ENCODE data around the gene FBLN1. TPM values are rescaled to one million over a fixed set of nuclear protein-coding genes. Genes with fewer than 3 reads are reported as not detected.

Gene FBLN1
- polyA plus RNA-seq, 3 donors = 0.03 to 0.17 TPM; not detected in 1

DNA sequence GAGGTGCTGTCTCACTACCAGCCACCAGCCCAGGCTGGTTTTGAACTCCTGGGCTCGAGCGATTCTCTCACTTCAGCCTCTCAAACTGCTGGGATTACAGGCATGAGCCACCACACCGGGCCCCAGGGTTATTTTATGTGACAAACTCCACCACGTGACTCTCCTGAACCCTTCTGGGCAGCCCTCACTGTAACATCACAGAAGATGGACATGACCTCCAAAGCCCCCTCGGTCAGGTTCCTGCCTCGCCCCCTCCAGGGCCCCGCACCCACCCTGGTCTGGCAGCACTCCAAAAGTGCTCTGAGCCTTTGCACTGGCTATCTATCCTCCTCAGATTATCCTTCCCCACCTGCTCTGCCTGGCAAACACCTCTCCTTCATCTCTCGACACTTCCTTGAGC is 45.9 kb upstream of the FBLN1 start:
- H3K36me3 ChIP-seq (replicated peaks in 1 of 2; ENCODE audit: control insufficient read depth in 1 of 2, insufficient read depth in 2 of 2, low read length in 2 of 2) = no peaks in the 10 kb centered on the region
- WGBS (ENCODE audit: insufficient coverage) = 92% methylated on average over 7 of the region's 8 CpGs
- no peak overlapping the region for H3K27ac Mint-ChIP-seq
- H3K4me1 Mint-ChIP-seq = no peaks in the 10 kb centered on the region
- intact Hi-C loops (cut with micrococcal nuclease) = no loop called here
- DNase-seq = no peak
- no peak overlapping the region for H3K27ac ChIP-seq (ENCODE audit: low read depth in 1 of 2, low read length in 2 of 2)
- H3K36me3 Mint-ChIP-seq = no peaks in the 10 kb centered on the region
- no peaks in the 10 kb centered on the region for H3K4me1 ChIP-seq (ENCODE audit: control insufficient read depth in 1 of 2, insufficient read depth in 2 of 2, low read length in 2 of 2)
- H4K20me1 ChIP-seq (ENCODE audit: insufficient read depth, low read length) = no peaks in the 10 kb centered on the region
- no peaks in the 10 kb centered on the region for H3K27me3 ChIP-seq (ENCODE audit: control insufficient read depth in 2 of 2, insufficient read depth in 2 of 2, low read length in 2 of 2)
- no peaks in the 10 kb centered on the region for H3K9me3 Mint-ChIP-seq
- H3K9ac ChIP-seq (ENCODE audit: insufficient read depth, low read length, poor library complexity, severe bottlenecking) = no peak overlapping the region
- H3K9me3 ChIP-seq (replicated peaks in 1 of 2; ENCODE audit: control insufficient read depth in 1 of 2, insufficient read depth in 1 of 2, low read length in 2 of 2) = no peaks in the 10 kb centered on the region
- H3K4me2 ChIP-seq (replicated peaks; ENCODE audit: extremely low read depth, low read length, poor library complexity, severe bottlenecking) = no peak overlapping the region
- H3K4me3 ChIP-seq (replicated peaks in 1 of 3; ENCODE audit: low read depth in 2 of 3, low read length in 3 of 3) = no peak overlapping the region
- H2AFZ ChIP-seq (ENCODE audit: insufficient read depth, low read depth, low read length, poor library complexity, severe bottlenecking) = no peak overlapping the region
- TF ChIP-seq, protein P1, sequence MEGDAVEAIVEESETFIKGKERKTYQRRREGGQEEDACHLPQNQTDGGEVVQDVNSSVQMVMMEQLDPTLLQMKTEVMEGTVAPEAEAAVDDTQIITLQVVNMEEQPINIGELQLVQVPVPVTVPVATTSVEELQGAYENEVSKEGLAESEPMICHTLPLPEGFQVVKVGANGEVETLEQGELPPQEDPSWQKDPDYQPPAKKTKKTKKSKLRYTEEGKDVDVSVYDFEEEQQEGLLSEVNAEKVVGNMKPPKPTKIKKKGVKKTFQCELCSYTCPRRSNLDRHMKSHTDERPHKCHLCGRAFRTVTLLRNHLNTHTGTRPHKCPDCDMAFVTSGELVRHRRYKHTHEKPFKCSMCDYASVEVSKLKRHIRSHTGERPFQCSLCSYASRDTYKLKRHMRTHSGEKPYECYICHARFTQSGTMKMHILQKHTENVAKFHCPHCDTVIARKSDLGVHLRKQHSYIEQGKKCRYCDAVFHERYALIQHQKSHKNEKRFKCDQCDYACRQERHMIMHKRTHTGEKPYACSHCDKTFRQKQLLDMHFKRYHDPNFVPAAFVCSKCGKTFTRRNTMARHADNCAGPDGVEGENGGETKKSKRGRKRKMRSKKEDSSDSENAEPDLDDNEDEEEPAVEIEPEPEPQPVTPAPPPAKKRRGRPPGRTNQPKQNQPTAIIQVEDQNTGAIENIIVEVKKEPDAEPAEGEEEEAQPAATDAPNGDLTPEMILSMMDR (IDR thresholded peaks at IDR 0.05) = no peak
- H3K4me3 Mint-ChIP-seq = no peak overlapping the region
- H3K79me2 ChIP-seq (ENCODE audit: insufficient read depth, low read length) = no peaks in the 10 kb centered on the region
- H3K27me3 Mint-ChIP-seq (ENCODE audit: low read depth in 3 of 3) = peaks cover 3 to 8% (median 3%) of the 10 kb centered on the region in 3 donors

DNA sequence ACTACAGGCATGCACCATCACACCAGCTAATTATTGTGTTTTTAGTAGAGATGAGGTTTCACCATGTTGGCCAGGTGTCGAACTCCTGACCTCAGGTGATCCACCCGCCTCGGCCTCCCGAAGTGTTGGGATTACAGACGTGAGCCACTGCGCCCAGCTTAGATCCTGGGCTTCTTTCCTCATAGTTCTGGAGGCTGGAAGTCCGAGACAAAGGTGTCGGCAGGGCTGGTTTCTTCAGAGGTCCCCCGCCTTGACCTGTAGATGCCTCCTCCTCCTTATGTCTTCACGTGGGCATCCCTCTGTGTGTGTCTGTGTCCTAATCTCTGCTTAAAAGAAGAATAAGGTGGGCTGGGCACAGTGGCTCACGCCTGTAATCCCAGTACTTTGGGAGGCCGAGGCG is 44.2 kb upstream of the FBLN1 start:
- Mint-ChIP-seq H3K9me3 (no peaks in the 10 kb centered on the region), H3K27me3 (ENCODE audit: low read depth in 3 of 3) (peaks cover 0 to 6% (median 2%) of the 10 kb centered on the region in 3 donors), H3K27ac (no peak overlapping the region), H3K4me1 (no peaks in the 10 kb centered on the region), H3K4me3 (no peak overlapping the region), H3K36me3 (no peaks in the 10 kb centered on the region)
- no peak overlapping the region for H2AFZ ChIP-seq (ENCODE audit: insufficient read depth, low read depth, low read length, poor library complexity, severe bottlenecking)
- no peak for DNase-seq
- H3K27me3 ChIP-seq (ENCODE audit: control insufficient read depth in 2 of 2, insufficient read depth in 2 of 2, low read length in 2 of 2) = no peaks in the 10 kb centered on the region
- H3K27ac ChIP-seq (ENCODE audit: low read depth in 1 of 2, low read length in 2 of 2) = no peak overlapping the region
- intact Hi-C loops (cut with micrococcal nuclease) = no loop called here
- TF ChIP-seq, protein P1 (IDR thresholded peaks at IDR 0.05) = no peak
- no peaks in the 10 kb centered on the region for H4K20me1 ChIP-seq (ENCODE audit: insufficient read depth, low read length)
- no peak overlapping the region for H3K4me2 ChIP-seq (replicated peaks; ENCODE audit: extremely low read depth, low read length, poor library complexity, severe bottlenecking)
- no peak overlapping the region for H3K4me3 ChIP-seq (replicated peaks in 1 of 3; ENCODE audit: low read depth in 2 of 3, low read length in 3 of 3)
- no peak overlapping the region for H3K9ac ChIP-seq (ENCODE audit: insufficient read depth, low read length, poor library complexity, severe bottlenecking)
- no peaks in the 10 kb centered on the region for H3K4me1 ChIP-seq (ENCODE audit: control insufficient read depth in 1 of 2, insufficient read depth in 2 of 2, low read length in 2 of 2)
- no peaks in the 10 kb centered on the region for H3K36me3 ChIP-seq (replicated peaks in 1 of 2; ENCODE audit: control insufficient read depth in 1 of 2, insufficient read depth in 2 of 2, low read length in 2 of 2)
- 96% methylated on average over 7 of the region's 13 CpGs for WGBS (ENCODE audit: insufficient coverage)
- no peaks in the 10 kb centered on the region for H3K79me2 ChIP-seq (ENCODE audit: insufficient read depth, low read length)
- no peaks in the 10 kb centered on the region for H3K9me3 ChIP-seq (replicated peaks in 1 of 2; ENCODE audit: control insufficient read depth in 1 of 2, insufficient read depth in 1 of 2, low read length in 2 of 2)

All from CD14-positive monocyte (primary cell).